CD4-positive, alpha-beta T cell treated with Interleukin-10 for 1 hour (primary cell): Measurements from ENCODE around the gene THEM4.

Experiments
- DNase-seq: peaks from one replicate; pipeline ENCODE4 v3.0.0-alpha.2; 2020

THEM4 gene

DNA sequence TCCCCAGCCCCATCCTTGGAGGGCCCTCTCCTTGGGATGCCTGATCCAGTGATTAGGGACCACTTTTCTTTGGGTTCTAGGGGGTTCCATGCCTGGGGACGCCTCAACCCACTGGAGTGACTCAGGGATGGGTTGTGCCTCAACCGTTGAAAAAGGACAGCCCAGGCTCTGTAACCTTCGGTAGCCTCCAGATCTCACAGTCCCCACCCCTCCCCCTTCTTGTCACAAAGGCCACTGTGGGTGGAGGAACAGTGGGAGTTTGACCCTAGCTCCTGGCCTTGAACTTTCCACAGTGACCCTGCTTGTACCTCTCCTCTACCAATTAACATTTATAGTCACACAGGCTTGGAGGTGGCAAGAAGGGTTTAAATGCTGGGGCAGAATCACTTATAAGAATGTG lies 75.1 kb downstream of the THEM4 start:
- DNase-seq = no peak

DNA sequence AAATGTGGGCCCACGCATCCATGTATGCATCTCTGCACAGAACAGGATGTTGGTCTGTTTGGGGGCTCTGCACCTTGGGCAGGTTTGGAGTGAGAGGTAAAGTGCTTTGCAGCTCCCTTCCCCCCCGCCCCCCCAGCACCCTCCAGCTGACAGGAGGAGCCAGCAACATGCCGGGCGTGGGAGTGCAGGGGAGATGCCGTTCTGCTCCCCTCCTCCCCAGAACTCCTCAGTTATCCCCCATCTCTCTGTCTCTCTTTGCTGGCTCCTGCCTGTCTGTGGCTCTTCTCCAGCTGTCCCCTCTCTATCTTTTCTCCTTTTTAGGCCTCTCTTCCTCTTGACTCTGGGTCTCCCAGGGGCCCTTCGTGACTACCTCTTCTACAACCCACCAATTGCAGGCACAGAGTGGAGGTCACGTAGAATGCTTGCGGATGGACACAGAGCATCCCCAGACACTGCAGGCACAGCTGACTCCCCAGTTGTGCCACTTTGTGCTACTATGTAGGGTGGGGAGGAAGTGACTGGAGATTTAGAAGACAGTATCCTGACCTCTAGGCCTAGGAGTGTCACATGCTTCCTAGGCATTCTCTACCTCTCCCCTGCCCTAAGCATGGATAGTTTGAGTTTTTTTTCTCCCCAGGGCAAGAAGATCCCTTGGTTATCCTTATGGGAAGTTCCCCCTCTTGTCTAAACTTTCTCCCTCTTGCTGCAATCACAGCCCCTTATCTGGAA lies 76.0 kb downstream of the THEM4 start:
- no peak for DNase-seq

DNA sequence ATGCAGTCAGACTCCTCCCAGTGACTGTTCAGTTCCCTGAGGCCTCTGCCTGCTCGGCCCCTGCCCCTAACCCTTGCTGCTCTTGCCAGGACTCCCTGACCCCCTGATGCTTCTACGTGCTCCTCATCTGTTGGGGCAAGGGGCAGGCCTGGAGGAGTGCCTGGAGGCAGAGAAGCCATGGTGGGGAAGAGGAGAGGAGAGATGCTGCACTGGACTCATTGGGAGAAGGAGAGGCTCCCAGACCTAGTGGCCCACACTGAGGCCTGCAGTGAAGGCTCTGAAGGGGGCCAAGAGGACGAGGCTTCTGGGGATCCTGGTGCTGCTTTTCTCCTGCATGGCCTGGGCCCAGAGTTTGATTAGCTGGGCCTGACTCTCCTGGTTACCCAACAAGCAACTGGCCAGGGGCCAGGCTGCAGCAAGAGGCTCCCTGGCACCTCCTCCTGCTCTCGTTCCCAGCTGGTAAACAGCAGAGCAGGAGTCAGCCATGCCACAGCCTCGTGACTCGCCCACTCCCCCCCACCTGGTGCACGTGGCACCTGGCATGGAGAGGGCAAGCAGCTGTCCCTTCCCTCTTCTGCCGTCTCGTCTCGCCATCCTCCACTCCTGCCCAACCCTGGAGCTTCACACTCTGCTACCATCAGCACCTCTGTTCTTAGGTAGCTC lies 76.9 kb downstream of the THEM4 start:
- no peak for DNase-seq

DNA sequence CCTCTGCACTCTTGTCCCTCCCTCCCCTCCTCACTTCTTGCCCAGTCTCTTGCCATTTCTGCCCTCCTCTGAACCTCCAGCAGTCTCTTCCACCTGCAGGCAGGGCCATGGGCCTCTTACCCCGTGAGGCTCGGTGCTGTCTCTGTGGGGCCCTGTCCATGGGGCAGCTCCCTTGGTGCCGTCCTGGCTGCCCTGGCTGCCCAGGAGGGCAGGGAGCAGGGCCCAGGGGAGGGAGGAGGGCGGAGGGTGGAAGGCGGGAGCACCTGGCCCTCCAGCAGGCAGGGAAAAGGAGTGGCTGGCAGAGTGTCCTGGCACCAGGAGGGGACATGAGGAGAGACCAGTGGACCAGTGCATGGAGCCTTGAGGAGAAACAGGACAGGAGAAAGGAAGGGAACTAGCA lies 77.7 kb downstream of the THEM4 start, which contains the start of gene RORC:
RORC (minus strand) TSS at position 198 of the 400 bp plus-strand sequence; CDS start at position 160, 38 bp downstream.
- no peak for DNase-seq

GRCh38 chr1:151831256-151831591 lies 78.1 kb downstream of the THEM4 start:
- DNase-seq = no peak

DNA sequence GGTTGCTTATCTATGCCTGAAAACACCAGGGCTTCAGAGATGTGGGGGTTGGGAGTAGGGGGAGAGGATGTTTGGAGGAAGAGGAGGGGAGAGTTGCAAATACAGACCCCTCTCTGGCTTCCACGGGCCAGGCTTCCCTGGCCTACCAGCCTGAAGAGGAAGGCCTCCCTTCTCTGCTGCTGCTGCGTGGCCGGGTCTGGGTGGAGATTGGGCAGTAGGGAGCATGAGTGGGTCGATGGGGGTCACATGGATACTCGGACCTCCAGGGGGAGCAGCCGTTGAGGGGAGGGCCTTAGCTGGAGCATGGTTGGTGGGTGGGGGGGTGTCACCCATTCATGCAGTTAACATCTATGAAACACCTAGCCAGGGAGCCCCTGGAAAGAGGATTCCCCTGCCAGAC lies 79.3 kb downstream of the THEM4 start:
- no peak for DNase-seq

DNA sequence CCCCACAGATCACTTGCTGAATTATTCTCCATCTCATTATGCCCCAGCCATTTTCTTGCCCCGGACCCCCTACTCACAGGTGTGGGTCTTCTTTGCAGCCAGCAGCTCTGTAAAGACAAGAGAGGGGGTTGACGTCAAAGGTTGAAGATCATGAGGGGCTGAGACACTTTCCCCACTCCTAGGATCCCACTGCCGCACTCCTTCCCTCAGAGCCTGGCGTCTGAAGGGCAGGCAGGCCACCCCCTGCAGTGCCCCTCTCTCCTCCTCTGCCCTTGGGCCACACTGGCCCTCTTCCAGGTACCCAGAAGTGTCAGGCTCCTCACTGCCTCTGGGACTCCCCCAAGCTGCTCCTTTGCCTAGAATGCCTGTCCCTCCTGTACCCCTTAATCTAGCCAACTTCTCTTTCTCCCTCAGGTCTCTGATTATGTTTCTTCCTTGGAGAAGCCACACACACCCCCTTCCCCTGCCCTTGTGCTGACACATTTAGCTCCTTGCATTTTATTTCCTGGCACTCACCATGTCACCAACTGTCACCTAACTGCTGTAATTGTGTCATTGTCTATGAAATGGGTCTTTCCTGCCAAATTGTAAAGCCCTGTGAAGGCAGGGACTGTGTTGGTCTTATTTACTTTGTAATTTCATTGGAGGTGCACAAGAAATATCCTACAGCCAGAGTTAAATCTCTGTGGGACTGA lies 79.8 kb downstream of the THEM4 start:
- DNase-seq = no peak

DNA sequence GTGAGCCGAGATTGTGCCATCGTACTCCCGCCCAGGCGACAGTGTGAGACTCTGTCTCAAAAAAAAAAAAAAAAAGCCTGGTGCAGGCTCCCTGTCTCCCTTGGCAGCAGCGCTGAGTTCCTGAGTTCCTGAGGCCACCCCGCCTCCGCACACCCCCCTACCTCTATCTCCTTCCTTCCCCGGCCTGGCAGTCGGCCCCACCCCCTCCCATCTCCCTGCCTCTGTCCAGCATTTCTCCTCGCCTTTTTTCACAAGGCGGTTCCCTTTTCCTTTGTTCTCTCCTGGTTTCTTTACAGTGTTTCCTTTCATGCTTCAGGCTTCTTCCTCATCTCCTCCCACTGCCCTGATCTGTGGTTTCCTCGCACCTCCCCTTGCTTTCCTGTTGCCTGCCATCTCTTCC lies 80.4 kb downstream of the THEM4 start:
- DNase-seq = no peak

DNA sequence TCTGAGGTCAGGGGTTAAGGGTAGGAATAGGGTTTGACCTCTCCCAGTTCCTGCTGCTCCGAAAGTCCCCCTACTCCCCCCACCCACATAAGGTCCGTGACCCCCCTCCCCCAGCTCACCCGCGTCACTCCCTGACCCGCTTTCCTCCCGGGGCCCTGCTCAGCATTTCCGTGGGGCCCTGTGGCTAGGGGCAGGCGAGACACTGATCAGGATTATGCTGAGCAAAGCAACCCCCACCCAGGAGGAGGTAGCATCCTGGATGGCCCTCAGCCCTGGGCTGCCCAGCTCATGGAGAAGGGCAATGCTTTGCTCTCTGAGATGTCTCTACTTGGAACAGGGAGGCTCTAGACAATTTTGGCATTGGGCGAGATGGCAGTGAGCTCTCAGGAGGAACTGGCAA lies 81.5 kb downstream of the THEM4 start:
- DNase-seq = no peak

DNA sequence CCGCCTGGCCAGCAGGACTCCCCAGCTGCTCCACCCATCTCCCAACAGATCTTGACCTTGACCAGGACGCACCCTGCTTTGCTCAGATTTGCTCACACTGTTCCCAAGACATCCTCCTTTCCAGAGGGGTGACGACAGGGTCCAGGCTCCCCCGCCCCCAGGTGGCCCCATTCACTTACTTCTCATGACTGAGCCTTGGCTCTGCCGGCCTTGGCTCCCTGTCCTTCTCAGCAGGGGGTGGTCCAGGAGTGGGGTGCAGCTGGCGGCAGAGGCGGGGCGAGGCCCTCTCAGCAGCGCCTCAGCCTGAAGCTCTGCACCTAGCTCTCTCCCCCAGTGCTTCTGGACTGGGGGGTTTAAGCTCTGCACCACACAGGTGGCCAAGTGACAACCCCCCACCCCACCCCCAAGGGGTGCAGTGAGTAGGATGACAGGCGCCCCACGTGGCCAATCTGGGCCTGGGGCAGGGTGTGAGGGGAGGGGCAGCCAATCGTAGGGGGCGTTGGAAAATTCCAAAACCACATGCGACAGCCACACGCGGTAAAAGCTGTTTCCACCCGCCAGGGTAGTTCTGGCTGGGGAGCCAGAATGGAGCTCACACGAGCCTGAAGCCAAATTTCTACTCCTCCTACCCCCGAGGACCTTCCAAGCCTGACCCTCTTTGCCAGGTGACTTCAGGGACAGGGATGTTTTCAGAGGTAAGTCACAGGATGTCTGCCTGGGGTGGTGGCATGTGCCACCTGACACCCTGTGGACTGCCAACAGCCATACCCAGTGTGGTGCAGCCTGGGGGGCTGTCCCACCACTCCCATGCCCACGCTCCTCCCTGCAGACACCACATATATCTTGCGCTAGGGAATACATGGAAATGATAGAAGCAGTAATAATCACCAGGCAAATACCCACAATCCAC lies 83.3 kb downstream of the THEM4 start:
- DNase-seq = peak; percentile 42

DNA sequence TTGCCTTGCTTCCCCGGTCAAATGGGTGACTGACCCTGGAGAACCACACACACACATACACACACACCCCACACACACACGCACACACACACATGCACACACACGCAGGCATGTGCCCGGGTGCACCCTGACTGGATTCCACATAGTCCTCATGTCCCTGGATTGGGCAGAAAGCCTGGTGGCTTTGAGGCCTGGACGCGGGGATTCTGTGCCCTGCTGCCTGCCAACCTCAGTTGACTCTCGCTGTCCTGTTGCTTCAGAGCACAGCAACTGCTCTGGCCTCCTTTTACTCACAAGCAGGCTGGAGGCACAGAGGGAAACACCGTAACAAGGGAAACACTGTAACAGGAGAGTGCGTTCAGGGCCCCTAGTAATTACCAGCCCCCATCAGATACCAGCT lies 84.1 kb downstream of the THEM4 start:
- DNase-seq = no peak
